Psoas muscle (tissue), 8 donors: ENCODE results near the gene CLMP. TPM values are rescaled to one million over a fixed set of nuclear protein-coding genes. Genes with fewer than 3 reads are reported as not detected.

Experiments used
- ATAC-seq, 4 donors: fragments of 200-7000 bp; cut with Tn5 transposase; one replicate each; pipeline ENCODE4 v1.9.1; 2020; ENCODE audit warnings: moderate library complexity in 3 of 4, mild to moderate bottlenecking in 2 of 4
- DNase-seq, 2 donors: peaks; one replicate each; pipeline ENCODE4 v3.0.0-alpha.2; 2020
- H3K27ac ChIP-seq: fragments of 200-600 bp; one replicate; pipeline ENCODE4 v1.8.0; 2022
- H3K27me3 ChIP-seq, 3 donors: fragments of 200-600 bp in 1 of 3; one replicate each; pipeline versions ENCODE4 v1.6.1 to v1.8.0; 2013 to 2022; ENCODE audit warnings: low read length in 2 of 3, mild to moderate bottlenecking in 2 of 3, moderate library complexity in 1 of 3; ENCODE audit not compliant: insufficient read depth in 3 of 3
- H3K36me3 ChIP-seq, 2 donors: fragments of 200-600 bp in 1 of 2; one replicate each; pipeline versions ENCODE4 v1.6.1 to v1.8.0; 2013 to 2022; ENCODE audit warnings: low read depth in 1 of 2, mild to moderate bottlenecking in 1 of 2, moderate library complexity in 1 of 2; ENCODE audit not compliant: insufficient read depth in 1 of 2
- H3K4me1 ChIP-seq: fragments of 200-600 bp; one replicate; pipeline ENCODE4 v1.8.0; 2022
- H3K4me3 ChIP-seq: fragments of 200-600 bp; one replicate; pipeline ENCODE4 v1.8.0; 2022; ENCODE audit warnings: mild to moderate bottlenecking
- H3K9me3 ChIP-seq: fragments of 200-600 bp; one replicate; pipeline ENCODE4 v1.8.0; 2022
- CTCF ChIP-seq: fragments of 200-600 bp; IDR thresholded peaks from one replicate; pipeline ENCODE4 v1.8.0; 2022; ENCODE audit warnings: antibody characterized with exemption
- whole genome bisulfite sequencing, 3 donors: extraction: QIAGEN DNeasy Blood & Tissue Kit; methylation state at CpG; one replicate each; pipeline versions ENCODE4 v1.1.6 to v1.1.7; 2013; 5-methylcytosine and 5-hydroxymethylcytosine counted together
- intact Hi-C, 2 donors: fragments of 100-400 bp; cut with DNase I; formaldehyde crosslinking; loops; one replicate each; pipeline versions ENCODE4 v1.11.0 to v1.14.2; 2022
- polyA plus RNA-seq, 3 donors: library from polyadenylated mRNA; stranded (reverse); fragments of 200-250 nt; gene quantifications; one replicate each; pipeline ENCODE4 v1.2.3, GENCODE V29; 2013
- total RNA-seq, 4 donors: library from RNA; stranded (reverse); fragmentation: NEBNext Ultra II Directional in 2 of 4; extraction: Animal tissue kit (Norgen Biotek cat#: 25700) in 2 of 4; gene quantifications; one replicate each; pipeline versions ENCODE4 v1.2.1 to v1.2.4, GENCODE V29; 2021 to 2023
- donor health status: healthy with polysubstance abuse.
- donor health status: DM: no; HTN: no; CAD: no; lungs with moderate emphysema.
- donor health status: Bipolar disorder and iron deficiency.
- donor health status: healthy.
- donor health status: DM: yes; HTN: yes; CAD: no.
- donor health status: DM: no; HTN: no; CAD: no.
- donor health status: DM: no; HTN: no; CAD: no.
- donor health status: DM: yes; HTN: yes; CAD: no.

The CLMP gene
- total and polyA plus RNA-seq, 7 donors = 0.83 to 4.2 (median 2.9) TPM

GRCh38 chr11:123214396-123214795 lies 19.3 kb upstream of the CLMP start:
- intact Hi-C loops = no loop called here
- no peaks in the 10 kb centered on the region for H3K4me1 ChIP-seq
- TF ChIP-seq CTCF = no peak
- no peaks in the 10 kb centered on the region for H3K36me3 ChIP-seq
- ATAC-seq = no peak
- H3K9me3 ChIP-seq = no peaks in the 10 kb centered on the region
- DNase-seq = no peak
- no peak overlapping the region for H3K27ac ChIP-seq
- peaks cover 0 to 28% (median 9%) of the 10 kb centered on the region in 3 donors for H3K27me3 ChIP-seq
- 79 to 84% (median 83%) methylated on average over 4 of the region's 4 CpGs for WGBS, 3 donors
- no peak overlapping the region for H3K4me3 ChIP-seq

- H3K9me3 ChIP-seq = no peaks in the 10 kb centered on the region
- no peak for DNase-seq
- ATAC-seq = no peak
- intact Hi-C loops = no loop called here
- H3K27ac ChIP-seq = no peak overlapping the region
- no peaks in the 10 kb centered on the region for H3K36me3 ChIP-seq
- peaks cover 0 to 28% (median 9%) of the 10 kb centered on the region in 3 donors for H3K27me3 ChIP-seq
- no peaks in the 10 kb centered on the region for H3K4me1 ChIP-seq
- 85 to 86% (median 86%) methylated on average over 11 of the region's 11 CpGs for WGBS, 3 donors
- no peak for TF ChIP-seq CTCF
- no peak overlapping the region for H3K4me3 ChIP-seq
Observed at GRCh38 chr11:123213307-123213771, 18.3 kb upstream of the CLMP start.

- 38 to 65% (median 39%) methylated on average over 1 of the region's 1 CpG for WGBS, 3 donors
- no peak for ATAC-seq
Observed at GRCh38 chr11:123212406-123212805, 17.4 kb upstream of the CLMP start.

GRCh38 chr11:123211981-123212380 lies 16.9 kb upstream of the CLMP start:
- H3K9me3 ChIP-seq = no peaks in the 10 kb centered on the region
- no peak overlapping the region for H3K27ac ChIP-seq
- H3K4me1 ChIP-seq = no peaks in the 10 kb centered on the region
- ATAC-seq (no peak), DNase-seq (no peak)
- H3K36me3 ChIP-seq = no peaks in the 10 kb centered on the region
- TF ChIP-seq CTCF = no peak
- peaks cover 0 to 28% (median 9%) of the 10 kb centered on the region in 3 donors for H3K27me3 ChIP-seq
- intact Hi-C loops = no loop called here
- 43 to 56% (median 44%) methylated on average over 8 of the region's 8 CpGs for WGBS, 3 donors
- no peak overlapping the region for H3K4me3 ChIP-seq

More at GRCh38 chr11:123212406-123212805, 17.4 kb upstream of the CLMP start:
- H3K27ac ChIP-seq = no peak overlapping the region
- TF ChIP-seq CTCF = no peak
- H3K4me3 ChIP-seq = no peak overlapping the region
- H3K9me3 ChIP-seq = no peaks in the 10 kb centered on the region
- H3K27me3 ChIP-seq = peaks cover 0 to 28% (median 9%) of the 10 kb centered on the region in 3 donors
- no peaks in the 10 kb centered on the region for H3K4me1 ChIP-seq
- DNase-seq = no peak
- no peaks in the 10 kb centered on the region for H3K36me3 ChIP-seq
- intact Hi-C loops = no loop called here
